ENCODE measurements around the gene TMEM80.
"Not testable (repeated sequence)": the region's sequence is repeated elsewhere in the genome, so short reads cannot be mapped to it uniquely, and the experiment has no call there.

The TMEM80 gene

DNA sequence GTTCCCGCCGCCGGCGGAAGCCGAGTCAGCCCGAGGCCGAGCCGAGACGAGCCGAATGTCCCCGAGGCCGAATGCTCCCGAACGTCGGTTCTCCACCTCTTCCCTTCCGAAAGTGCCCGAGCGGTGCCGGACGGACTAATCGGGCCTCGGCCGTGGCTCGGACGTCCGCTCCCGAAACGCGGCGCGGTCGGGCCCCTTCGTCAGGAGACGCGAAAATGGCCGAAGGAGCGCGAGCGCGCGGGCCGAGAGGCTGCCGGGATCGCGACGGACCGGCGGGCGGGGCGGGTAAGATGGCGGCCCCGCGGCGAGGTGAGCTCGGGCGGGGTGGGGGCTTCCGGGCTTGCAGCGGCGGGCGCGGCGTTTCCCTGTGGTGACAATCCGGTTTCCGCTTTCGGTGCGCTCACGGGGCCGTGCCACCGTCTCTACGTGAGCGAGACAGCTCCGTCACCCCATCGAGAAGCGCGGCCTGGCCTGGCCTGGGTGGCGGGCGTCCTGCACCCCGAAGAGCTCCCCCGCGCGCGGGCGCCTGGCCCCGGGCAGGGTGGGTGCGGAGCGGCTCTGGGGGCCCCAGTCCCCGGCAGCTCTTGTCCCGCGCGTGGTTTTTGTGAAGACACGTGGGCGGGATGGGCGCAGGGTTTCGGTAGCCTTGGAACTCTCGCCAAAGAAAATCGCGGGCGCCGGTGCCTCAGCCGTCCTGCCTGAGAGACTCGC is at the start of gene TMEM80:
TSS of gene TMEM80 (plus strand) at position 279 of the 711 bp plus-strand sequence. CDS start at position 291, 12 bp downstream.
- peak; percentile 88 to 92 for DNase-seq (ENCODE audit: low read depth in 2 of 2)

DNA sequence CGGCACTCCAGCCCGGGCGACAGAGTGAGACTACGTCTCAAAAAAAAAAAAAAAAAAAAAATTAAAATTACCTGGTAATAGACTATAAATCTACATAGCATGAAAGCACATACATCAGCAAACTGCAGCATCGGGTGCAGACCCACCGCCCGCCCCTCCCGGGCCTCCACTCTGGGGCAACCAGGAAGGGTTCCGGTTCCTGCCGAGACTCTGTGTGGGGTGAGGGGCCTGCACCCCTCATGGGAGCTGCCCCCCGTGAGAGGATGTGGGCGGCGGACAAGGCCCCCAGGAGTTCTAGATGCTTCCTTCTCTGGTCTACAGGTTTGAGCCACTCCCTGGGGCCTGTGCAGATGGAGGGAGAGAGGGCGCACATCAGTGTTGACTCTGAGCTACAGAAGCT is 49.4 kb upstream of the TMEM80 start:
- DNase-seq (ENCODE audit: low read depth in 2 of 2) = no peak

DNA sequence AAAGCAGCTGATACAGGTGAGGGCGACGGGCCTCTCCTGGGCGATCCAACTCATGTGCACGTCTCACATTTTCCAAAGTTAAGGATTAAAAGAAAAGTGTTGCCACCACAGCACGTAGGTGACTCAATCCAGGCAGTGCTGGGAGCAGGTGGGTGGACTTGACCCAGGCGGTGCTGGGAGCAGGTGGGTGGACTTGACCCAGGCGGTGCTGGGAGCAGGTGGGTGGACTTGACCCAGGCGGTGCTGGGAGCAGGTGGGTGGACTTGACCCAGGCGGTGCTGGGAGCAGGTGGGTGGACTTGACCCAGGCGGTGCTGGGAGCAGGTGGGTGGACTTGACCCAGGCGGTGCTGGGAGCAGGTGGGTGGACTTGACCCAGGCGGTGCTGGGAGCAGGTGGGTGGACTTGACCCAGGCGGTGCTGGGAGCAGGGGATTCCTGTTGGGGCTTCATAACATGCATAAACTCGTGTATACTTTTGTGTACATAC is 47.9 kb upstream of the TMEM80 start:
- not testable (repeated sequence) for DNase-seq (ENCODE audit: low read depth in 2 of 2)

DNA sequence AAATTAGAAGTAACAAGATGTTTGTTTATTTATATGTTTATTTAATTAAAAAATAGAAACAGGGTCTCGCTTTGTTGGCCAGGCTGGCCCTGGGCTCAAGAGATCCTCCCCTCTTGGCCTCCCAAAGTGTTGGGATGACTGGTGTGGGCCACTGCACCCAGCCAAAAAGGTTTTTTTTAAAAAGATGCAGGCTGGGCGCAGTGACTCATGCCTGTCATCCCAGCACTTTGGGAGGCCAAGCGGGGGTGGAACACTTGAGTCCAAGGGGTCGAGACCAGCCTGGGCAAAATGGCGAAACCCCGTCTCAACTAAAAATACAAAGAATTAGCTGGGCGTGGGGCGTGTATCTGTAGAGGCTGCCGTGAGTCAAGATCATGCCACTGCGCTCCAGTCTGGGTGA is 45.1 kb upstream of the TMEM80 start:
- no peak for DNase-seq (ENCODE audit: low read depth in 2 of 2)

DNA sequence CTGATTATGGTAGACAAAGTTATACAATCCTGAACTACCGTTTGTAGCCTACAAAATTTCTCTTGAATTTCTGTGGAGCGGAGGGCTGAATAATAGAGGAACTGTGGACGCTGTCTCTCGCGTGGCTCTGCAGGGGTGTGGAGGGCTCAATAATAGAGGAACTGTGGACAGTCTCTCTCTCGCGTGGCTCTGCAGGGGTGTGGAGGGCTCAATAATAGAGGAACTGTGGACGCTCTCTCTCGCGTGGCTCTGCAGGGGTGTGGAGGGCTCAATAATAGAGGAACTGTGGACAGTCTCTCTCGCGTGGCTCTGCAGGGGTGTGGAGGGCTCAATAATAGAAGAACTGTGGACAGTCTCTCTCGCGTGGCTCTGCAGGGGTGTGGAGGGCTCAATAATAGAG is 42.5 kb upstream of the TMEM80 start:
- DNase-seq (ENCODE audit: low read depth in 2 of 2) = not testable (repeated sequence)

DNA sequence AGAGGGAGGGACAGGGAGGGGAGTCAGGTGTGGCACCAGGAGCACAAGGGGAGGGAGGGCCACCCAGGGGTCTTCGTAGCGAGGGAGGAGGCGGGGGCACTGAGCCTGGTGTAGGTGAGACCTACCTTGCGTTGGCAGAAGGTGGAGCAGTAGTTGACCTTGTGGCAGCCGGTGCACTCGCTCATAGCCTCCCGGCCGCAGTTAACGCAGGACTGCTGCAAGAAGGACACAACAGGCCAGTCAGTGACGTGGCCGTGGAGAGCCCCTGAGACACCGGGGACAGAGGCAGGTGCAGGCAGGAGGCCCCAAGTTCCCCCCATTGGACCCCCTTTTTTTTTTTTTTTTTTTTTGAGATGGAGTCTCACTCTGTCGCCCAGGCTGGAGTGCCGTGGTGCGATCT is 41.8 kb upstream of the TMEM80 start:
- no peak for DNase-seq (ENCODE audit: low read depth in 2 of 2)

DNA sequence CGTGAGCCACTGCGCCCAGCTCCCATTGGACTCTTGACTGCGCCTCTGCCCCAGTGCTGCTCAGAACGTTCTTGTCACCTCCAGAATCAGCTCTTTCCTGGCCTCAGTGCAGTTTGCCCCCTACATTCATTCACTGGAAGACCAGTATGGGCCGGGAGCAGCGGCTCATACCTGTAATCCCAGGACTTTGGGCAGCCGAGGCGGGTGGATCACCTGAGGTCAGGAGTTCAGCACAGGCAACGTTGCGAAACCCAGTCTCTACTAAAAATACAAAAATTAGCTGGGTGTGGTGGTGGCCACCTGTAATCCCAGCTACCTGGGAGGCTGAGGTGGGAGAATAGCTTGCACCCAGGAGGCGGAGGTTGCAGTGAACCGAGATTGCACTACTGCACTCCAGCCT is 41.2 kb upstream of the TMEM80 start:
- not testable (repeated sequence) for DNase-seq (ENCODE audit: low read depth in 2 of 2)

DNA sequence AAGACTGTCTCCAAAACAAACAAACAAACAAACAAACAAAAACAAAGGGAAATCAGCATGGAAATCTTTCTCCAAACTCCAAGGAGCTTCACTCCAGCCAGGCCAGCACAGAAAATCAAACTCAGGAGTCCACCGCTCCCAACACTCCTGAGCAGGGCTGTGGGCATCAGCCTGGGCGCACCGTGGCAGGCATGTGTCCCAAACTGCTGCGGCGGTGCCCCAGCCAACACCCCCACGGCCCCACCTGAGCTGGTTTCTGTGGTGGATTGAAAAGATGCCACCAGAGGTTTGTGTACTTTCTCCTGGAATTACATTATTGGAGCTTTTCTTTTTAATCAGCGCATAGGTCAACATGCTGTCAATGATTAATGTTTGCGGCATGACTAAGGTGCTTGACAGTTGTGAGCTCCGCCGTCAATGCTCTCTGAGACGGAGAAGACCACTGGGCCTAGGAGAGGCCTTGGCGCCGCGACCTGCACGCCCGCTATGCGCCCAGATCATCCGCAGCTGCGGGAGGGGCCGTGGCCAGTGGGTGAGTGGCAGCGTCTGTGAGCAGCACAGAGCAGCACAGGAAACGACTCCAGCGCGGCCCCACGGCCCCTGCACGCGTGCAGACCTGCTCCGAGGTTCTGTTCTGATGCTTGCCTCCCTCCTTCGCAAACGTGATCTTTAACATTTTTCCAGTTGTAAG is 40.4 kb upstream of the TMEM80 start:
- no peak for DNase-seq (ENCODE audit: low read depth in 2 of 2)

DNA sequence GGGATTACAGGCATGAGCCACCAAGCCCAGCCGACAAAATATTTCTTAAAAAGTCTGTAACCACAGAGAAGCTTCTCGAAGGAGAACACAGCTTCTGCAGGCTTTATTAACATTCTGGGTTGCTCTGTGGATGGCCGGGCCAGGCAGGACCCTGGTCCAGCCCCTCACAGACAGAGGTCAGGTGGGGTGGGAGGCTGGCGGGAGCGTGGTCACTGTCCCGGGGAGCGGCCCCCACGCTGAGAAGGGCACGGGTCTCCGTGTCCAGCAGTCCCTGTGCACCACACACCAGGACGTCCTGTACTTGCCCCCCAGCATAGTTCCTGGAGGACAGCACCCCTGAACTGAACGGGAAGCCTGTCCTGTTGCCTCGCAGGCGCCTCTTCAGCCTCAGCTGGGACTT is 39.2 kb upstream of the TMEM80 start:
- no peak for DNase-seq (ENCODE audit: low read depth in 2 of 2)

DNA sequence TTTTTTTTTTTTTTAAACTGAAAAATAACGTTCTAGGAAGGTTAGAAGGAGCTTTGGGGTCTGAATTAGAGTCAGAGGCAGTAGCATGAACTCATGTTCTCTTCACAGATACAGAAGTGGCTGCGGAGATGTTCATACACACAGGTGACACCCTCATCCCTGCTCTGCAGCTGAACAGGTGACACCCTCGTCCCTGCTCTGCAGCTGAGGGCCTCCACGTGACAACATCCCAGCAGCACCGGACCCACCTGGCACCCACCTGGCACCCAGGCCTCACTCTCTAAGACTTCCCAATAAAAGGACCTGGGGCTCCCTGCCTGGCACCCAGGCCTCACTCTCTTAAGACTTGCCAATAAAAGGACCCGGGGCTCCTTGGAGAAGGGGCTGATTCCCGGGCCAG is 38.8 kb upstream of the TMEM80 start:
- no peak for DNase-seq (ENCODE audit: low read depth in 2 of 2)

DNA sequence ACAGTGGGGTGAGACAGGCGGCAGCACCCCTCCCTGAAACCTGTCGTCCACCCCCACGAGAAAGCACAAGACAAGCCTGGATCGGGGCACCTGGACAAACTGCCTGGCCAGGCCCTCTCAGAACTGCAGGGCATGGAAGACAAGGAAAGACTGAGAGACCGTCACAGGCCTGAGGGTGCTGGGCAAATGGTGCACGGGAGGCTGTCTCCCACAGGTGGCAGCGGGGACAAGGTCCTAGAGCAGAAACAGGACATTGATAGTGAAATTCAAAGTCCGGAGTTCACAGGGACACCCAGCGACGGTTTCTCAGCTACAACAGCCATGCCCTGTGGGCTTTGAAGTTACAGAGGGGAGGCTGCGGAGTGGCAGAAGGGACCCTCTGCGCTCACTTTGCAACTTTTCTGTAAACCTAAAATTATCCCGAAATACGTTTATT is 37.9 kb upstream of the TMEM80 start:
- no peak for DNase-seq (ENCODE audit: low read depth in 2 of 2)

DNA sequence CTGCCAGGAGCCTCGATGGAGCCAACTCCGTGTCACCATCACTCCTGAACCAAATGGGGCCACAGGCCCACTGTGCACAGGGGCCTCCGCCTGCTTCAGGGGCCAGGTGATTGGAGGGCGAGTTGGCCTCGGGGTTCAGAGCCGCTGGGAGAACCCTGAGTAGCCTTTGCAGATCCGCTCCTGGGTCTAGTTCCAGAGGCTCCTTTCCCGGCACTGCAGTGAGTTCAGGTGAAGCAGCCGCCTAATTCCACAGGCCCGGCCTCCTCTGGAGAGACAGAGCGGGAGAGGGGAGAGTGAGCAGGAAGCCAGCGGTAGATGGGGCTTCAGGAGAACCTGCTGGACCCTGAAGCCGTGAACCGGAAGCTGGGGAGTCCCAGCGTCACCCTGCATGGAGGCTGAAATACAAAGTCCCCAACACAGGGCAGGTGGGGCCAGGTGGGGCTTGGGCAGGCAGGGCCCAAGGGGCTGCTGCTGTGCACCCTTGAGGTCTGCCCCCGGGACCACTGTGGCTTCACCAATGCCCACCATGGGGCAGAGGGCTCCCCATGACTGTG is 36.0 kb upstream of the TMEM80 start:
- no peak for DNase-seq (ENCODE audit: low read depth in 2 of 2)

DNA sequence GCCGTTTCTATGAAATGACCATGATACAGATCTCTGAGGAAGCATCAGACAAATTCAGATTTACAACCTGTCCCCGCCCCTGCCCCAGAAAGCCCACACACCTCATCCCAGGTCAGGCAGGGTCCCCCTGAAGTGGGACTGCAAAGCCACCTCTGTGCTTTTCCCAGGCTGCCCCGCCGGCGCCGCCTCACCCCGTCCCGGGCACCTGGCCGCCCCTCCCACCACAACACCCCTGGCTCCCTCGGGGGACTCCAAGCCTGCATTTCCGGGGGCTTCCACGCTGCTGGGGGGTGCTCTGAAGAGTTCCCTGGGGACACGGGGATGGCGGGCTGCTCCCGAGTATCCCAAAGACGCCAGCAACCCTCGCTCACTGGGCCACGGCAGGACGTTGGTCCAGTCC is 35.3 kb upstream of the TMEM80 start:
- DNase-seq (ENCODE audit: low read depth in 2 of 2) = no peak

DNA sequence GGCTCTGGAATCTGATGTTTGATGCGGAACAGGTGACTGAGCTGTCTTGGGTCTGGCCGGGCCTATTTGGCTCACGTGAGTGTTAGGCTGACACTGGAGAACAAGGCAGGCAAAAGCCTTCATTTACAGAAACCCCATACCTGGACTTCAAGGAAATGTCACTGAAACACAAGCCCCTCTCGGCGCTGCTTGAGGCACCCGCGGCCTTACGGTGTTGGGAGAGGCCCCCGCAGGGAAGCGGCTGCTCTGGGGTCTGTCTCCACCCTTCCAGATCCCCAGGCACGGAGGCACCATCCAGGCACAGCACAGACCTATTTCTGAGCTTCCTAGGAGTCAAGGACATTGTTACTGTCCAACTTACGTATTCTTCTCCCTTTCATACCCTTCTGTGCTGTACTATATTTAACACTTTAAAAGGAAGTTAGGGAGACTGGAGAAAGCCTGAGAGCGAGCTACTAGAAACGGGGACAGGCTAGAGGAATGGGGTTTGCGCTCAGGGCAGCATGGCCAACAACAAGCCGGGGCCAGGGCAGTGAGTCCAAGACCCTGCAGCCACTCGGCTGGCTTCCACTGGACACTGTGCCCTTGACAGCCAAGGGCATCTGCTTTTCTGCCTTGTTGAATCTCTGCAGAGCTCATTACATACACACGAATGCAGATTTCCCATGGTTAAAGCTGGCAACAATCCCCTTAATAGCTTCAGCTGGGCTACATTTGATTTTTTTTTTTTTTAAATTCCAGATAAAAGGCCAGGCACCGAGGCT is 34.8 kb upstream of the TMEM80 start:
- DNase-seq (ENCODE audit: low read depth in 2 of 2) = no peak

DNA sequence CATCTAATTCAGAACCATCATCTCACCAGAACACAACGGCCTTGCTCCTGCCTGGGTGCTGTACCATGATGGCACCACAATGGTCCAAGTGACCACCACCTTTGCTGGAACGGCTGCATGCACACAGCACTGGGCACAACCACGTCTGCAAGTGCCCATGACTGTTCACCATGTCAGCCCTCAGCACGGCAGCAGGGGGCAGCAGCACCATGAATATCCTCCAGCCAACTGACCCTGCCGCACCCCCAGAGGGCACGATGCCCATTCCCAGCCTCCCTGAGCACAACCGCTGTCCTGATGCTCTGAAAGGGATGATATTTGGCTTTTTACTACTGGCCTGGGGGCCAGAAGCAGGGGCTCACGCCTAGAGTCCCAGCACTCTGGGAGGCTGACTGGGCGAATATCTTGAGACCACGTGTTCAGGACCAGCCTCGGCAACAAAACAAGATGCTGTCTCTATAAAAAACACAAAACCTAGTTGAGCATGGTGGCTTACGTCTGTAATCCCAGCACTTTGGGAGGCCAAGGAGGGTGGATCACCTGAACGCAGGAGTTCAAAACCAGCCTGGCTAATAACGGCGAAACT is 32.8 kb upstream of the TMEM80 start:
- no peak for DNase-seq (ENCODE audit: low read depth in 2 of 2)

DNA sequence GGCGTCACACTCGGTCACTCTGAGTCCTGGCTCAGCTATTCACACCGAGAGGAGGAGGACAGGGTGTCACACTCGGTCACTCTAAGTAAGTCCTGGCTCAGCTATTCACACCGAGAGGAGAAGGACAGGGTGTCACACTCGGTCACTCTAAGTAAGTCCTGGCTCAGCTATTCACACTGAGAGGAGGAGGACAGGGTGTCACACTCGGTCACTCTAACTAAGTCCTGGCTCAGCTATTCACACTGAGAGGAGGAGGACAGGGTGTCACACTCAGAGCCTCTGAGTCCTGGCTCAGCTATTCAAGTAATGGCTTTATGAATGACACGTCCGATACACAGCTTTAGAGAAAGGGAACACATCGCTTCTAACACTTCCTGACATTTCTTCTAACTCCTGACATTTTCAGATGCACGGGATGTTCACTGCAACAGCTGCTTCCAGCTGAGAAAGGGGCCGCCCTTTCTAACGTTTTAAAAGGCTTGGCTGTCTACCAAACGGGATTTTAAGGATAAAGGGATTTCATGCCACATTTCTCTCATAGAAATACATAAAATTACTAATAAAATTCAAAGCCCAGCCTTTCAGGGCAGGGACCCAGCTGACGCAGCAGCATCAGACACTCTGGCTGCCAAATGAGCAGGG is 30.4 kb upstream of the TMEM80 start:
- DNase-seq (ENCODE audit: low read depth in 2 of 2) = no peak

DNA sequence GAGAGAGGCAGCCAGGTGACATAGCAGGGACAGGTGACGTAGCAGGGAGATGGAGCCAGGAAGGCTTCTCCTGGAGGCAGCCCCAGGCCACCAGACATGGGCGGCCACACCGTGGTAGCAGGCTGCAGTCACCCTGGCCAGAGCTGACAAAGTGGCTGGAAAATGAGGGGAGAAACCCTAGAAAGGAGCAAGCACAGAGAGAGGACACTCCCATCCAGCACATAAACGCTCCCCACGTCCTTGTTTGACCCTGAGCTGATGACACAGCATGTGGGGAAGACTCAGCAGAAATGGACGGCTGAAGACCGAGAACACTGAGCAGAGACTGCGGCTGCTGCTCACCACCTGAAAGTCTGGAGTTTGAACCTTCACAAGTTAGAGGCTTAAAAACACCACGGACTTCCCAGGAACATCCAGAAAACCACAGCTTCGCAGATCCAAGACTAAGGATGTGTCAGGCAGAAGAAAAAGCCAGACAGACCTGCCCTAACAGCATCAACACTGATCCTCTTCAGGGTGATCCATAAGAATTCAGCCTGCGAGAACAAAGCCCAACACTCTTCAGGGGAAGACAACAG is 29.8 kb upstream of the TMEM80 start:
- no peak for DNase-seq (ENCODE audit: low read depth in 2 of 2)

DNA sequence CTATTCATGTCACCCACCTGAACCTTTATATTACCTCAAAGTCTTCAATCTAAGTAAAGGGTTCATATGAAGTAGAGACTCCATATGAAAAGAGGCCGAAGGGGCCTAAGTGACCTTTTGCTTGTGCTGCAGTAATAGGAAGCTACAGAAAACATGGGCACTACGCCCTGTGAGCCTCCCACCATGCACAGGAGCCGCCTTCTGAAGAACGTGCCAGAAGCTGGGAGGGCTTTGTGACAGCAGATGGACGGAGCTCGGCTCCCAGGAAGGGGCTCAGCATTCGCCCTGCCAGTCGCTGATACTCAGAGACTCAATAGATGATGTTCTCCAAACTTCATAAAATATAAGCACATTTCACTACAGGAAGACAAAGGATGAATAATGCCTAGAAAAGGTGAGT is 21.8 kb upstream of the TMEM80 start:
- DNase-seq (ENCODE audit: low read depth in 2 of 2) = no peak

DNA sequence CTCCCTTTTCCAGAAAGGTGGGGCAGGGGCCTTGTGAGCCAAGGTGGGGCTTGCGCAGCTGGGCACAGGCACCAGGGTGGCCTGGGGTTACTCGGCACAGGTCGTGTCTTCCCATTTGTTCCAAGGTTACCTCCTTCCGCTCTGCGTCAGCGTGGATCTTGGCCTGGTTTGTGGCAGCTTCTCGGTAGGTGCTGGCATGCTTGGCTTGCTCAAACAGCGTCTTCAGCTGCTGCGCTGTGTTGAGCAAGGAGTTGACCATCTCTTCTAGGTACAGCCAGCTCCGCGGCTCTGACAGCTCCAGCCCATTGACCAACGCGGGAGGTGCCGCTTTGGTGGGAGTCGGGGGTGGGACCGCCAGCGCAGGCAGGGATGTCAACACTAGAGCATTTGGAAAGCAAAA is 21.2 kb upstream of the TMEM80 start:
- DNase-seq (ENCODE audit: low read depth in 2 of 2) = no peak

DNA sequence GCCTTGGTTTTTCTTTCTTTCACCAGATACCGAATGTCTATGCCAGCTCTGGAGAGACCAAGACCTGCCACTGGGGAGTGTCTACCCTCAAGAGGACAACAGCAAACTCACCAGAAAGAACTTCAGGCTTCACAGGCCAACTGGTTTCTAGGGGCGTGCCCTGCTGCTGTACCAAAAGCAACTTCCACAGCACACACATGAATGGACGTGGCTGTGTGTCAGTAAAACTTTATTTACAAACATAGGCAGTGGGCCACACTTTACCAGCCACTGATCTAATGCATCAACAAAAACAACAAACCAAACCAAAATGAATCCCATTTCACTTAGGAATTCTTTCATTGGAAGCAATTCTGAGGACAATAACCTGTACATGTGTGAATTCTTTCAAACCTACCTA is 17.3 kb upstream of the TMEM80 start:
- DNase-seq (ENCODE audit: low read depth in 2 of 2) = no peak

Data from stimulated activated CD8-positive, alpha-beta memory T cell treated with anti-CD3 and anti-CD28 coated beads, Interleukin-7, amount 100 ng/mL, for 4 hours (primary cell).